Liver (tissue), 9 donors: Measurements from ENCODE around the gene CCDC182. TPM values are rescaled to one million over a fixed set of nuclear protein-coding genes. Genes with fewer than 3 reads are reported as not detected.

Experiments used
- DNase-seq: peaks from one replicate; pipeline ENCODE4 v3.0.0-alpha.2; 2017; ENCODE audit warnings: low spot score
- H3K27ac ChIP-seq, 2 donors: one replicate each; pipeline ENCODE4 v1.7.0; 2013; ENCODE audit warnings: inconsistent platforms in 2 of 2, low read length in 2 of 2, control low read depth in 1 of 2, low read depth in 1 of 2, mild to moderate bottlenecking in 1 of 2
- H3K27me3 ChIP-seq, 4 donors: one replicate each; pipeline versions ENCODE4 v1.6.1 to v1.7.0; 2013; ENCODE audit warnings: low read length in 3 of 4, inconsistent platforms in 1 of 4, mild to moderate bottlenecking in 1 of 4, moderate library complexity in 1 of 4; ENCODE audit not compliant: control insufficient read depth in 4 of 4, insufficient read depth in 4 of 4
- H3K36me3 ChIP-seq, 4 donors: one replicate each; pipeline versions ENCODE4 v1.6.1 to v1.7.0; 2013; ENCODE audit warnings: low read length in 3 of 4, mild to moderate bottlenecking in 3 of 4, low read depth in 1 of 4, moderate library complexity in 1 of 4; ENCODE audit not compliant: control insufficient read depth in 4 of 4, insufficient read depth in 3 of 4
- H3K4me1 ChIP-seq, 4 donors: one replicate each; pipeline versions ENCODE4 v1.6.1 to v1.7.0; 2013; ENCODE audit warnings: low read length in 3 of 4, mild to moderate bottlenecking in 3 of 4, moderate library complexity in 1 of 4; ENCODE audit not compliant: control insufficient read depth in 4 of 4, insufficient read depth in 4 of 4
- H3K4me3 ChIP-seq, 3 donors: one replicate each; pipeline versions ENCODE4 v1.6.1 to v1.7.0; 2013; ENCODE audit warnings: low read length in 3 of 3, control low read depth in 1 of 3, low read depth in 1 of 3, mild to moderate bottlenecking in 1 of 3
- H3K9ac ChIP-seq, 2 donors: one replicate each; pipeline ENCODE4 v1.7.0; 2013; ENCODE audit warnings: low read length in 2 of 2, mild to moderate bottlenecking in 2 of 2, moderate library complexity in 2 of 2, control low read depth in 1 of 2, low read depth in 1 of 2
- H3K9me3 ChIP-seq, 4 donors: one replicate each; pipeline versions ENCODE4 v1.6.1 to v1.7.0; 2013; ENCODE audit warnings: low read length in 3 of 4; ENCODE audit not compliant: control insufficient read depth in 4 of 4
- EGR1 ChIP-seq, 2 donors: IDR thresholded peaks; 2 replicates each; pipeline ENCODE4 v1.6.1; 2016 to 2018; ENCODE audit warnings: antibody characterized with exemption in 2 of 2, low read depth in 2 of 2
- FOXA1 ChIP-seq: IDR thresholded peaks from 2 replicates; pipeline ENCODE4 v1.6.1; 2016; ENCODE audit warnings: antibody characterized with exemption
- FOXA2 ChIP-seq: IDR thresholded peaks from 2 replicates; pipeline ENCODE4 v1.6.1; 2016; ENCODE audit warnings: antibody characterized with exemption
- GABPA ChIP-seq, 2 donors: IDR thresholded peaks in 1 of 2; conservative IDR thresholded peaks in 1 of 2; 2 replicates each; pipeline ENCODE4 v1.6.1; 2016; ENCODE audit warnings: antibody characterized with exemption in 2 of 2, mild to moderate bottlenecking in 1 of 2, moderate library complexity in 1 of 2
- HNF4A ChIP-seq, 2 donors: conservative IDR thresholded peaks; 2 replicates each; pipeline ENCODE4 v1.6.1; 2016; ENCODE audit warnings: antibody characterized with exemption in 2 of 2, mild to moderate bottlenecking in 2 of 2
- HNF4G ChIP-seq: IDR thresholded peaks from 2 replicates; pipeline ENCODE4 v1.6.1; 2016; ENCODE audit warnings: antibody characterized with exemption
- JUND ChIP-seq, 2 donors: IDR thresholded peaks; 2 replicates each; pipeline ENCODE4 v1.6.1; 2016; ENCODE audit warnings: antibody characterized with exemption in 2 of 2
- NR2F2 ChIP-seq: IDR thresholded peaks from 2 replicates; pipeline ENCODE4 v1.6.1; 2016; ENCODE audit warnings: antibody characterized with exemption
- RAD21 ChIP-seq, 2 donors: IDR thresholded peaks; 2 replicates each; pipeline ENCODE4 v1.6.1; 2016; ENCODE audit warnings: antibody characterized with exemption in 2 of 2, mild to moderate bottlenecking in 2 of 2
- RXRA ChIP-seq, 2 donors: IDR thresholded peaks; 2 replicates each; pipeline ENCODE4 v1.6.1; 2017 to 2018; ENCODE audit warnings: antibody characterized with exemption in 2 of 2, mild to moderate bottlenecking in 1 of 2
- SP1 ChIP-seq: IDR thresholded peaks from 2 replicates; pipeline ENCODE4 v1.6.1; 2018; ENCODE audit warnings: antibody characterized with exemption, mild to moderate bottlenecking
- TAF1 ChIP-seq: conservative IDR thresholded peaks from 2 replicates; pipeline ENCODE4 v1.6.1; 2016; ENCODE audit warnings: antibody characterized with exemption, mild to moderate bottlenecking
- YY1 ChIP-seq: IDR thresholded peaks from 2 replicates; pipeline ENCODE4 v1.6.1; 2016; ENCODE audit warnings: antibody characterized with exemption, mild to moderate bottlenecking
- WGBS: extraction: QIAGEN DNeasy Blood & Tissue Kit; methylation state at CpG from one replicate; pipeline ENCODE4 v1.1.7; 2013; 5-methylcytosine and 5-hydroxymethylcytosine counted together
- polyA plus RNA-seq, 2 donors: library from polyadenylated mRNA; stranded (reverse) in 1 of 2; unstranded in 1 of 2; fragments of 200-250 nt in 1 of 2; fragments of >200 nt in 1 of 2; fragmentation: Nextera tagmentation in 1 of 2; extraction: Ambion mirVana in 1 of 2; gene quantifications; one replicate each; pipeline versions ENCODE4 v1.2.1 to v1.2.3, GENCODE V29; 2013 to 2015
- total RNA-seq, 2 donors: library from RNA; depleted of rRNA; stranded (reverse); fragments of >200 nt; gene quantifications; one replicate each; pipeline ENCODE4 v1.2.3, GENCODE V29; 2014
- TF ChIP-seq, protein P1 (sequence below): IDR thresholded peaks from 2 replicates; pipeline ENCODE4 v1.6.1; 2016; ENCODE audit warnings: antibody characterized with exemption
- TF ChIP-seq, protein P2 (sequence below): IDR thresholded peaks from 2 replicates; pipeline ENCODE4 v1.6.1; 2016; ENCODE audit warnings: antibody characterized with exemption, mild to moderate bottlenecking
- TF ChIP-seq, protein P3 (sequence below): fragments of 150-350 bp; IDR thresholded peaks from 2 replicates; pipeline ENCODE4 v1.5.1; 2017; ENCODE audit warnings: improper control_type of control experiment, low read depth, low read length; ENCODE audit not compliant: missing input control
- TF ChIP-seq, protein P4 (sequence below): IDR thresholded peaks from 2 replicates; pipeline ENCODE4 v1.6.1; 2016; ENCODE audit warnings: antibody characterized with exemption
- TF ChIP-seq, protein P5 (sequence below): IDR thresholded peaks from 2 replicates; pipeline ENCODE4 v1.6.1; 2016; ENCODE audit warnings: antibody characterized with exemption
- donor health status: healthy.
- donor health status: healthy.
- donor health status: healthy.
- donor health status: healthy.
- donor health status: healthy.

Gene CCDC182
- total and polyA plus RNA-seq, 4 donors: not detected

DNA sequence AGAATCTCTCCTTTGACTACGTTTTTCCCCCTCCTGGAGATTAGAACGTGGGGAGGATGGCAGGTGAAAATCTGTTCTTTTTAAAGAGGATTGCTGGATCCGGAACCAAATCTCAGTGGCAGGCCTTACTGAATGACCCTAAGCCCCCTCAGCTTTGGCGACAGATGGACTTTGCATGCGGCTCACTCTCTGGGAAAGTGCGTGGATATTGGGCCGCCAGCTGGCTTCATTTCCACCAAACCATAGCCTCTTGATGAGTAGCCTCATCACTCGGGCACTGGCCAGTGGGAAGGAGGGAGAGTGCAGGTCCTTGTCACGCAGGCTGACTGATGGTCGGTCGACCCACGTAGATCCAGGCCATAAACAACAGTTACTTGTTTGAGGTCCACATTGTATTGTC lies 31.3 kb upstream of the CCDC182 start:
- WGBS: 91% methylated on average over 12 of the region's 12 CpGs
- H3K9ac ChIP-seq: no peak overlapping the region
- DNase-seq: no peak
- TF ChIP-seq TAF1: no peak
- no peaks in the 10 kb centered on the region for H3K9me3 ChIP-seq
- no peak overlapping the region for H3K27ac ChIP-seq
- H3K4me3 ChIP-seq: no peak overlapping the region
- no peaks in the 10 kb centered on the region for H3K4me1 ChIP-seq
- peaks cover 0 to 4% (median 0%) of the 10 kb centered on the region in 4 donors for H3K27me3 ChIP-seq
- no peaks in the 10 kb centered on the region for H3K36me3 ChIP-seq

DNA sequence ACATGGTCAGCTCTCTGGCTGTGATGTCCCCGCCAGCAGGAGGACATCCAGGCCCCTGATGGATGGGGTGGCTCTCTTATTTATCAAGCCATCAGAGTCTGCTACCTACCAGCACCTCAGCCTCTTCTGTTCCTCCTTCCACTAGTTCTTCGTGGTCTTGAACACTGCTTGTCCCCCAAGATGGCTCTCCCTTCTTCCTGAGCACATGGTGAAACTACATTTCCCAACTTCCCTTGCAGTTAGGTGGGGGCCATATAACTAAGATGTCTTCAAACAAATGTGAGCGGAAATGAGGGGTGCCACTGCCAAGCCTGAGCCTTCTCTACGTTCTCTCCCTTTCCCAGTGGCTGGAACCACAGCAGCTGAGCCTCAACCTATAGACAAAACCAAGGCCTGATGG lies 29.8 kb upstream of the CCDC182 start:
- no peak overlapping the region for H3K4me3 ChIP-seq
- no peak overlapping the region for H3K9ac ChIP-seq
- H3K27ac ChIP-seq: no peak overlapping the region
- H3K9me3 ChIP-seq: no peaks in the 10 kb centered on the region
- TF ChIP-seq HNF4G (no peak), FOXA1 (no peak), RAD21 (IDR thresholded peaks at IDR 0.05) (no peak), EGR1 (IDR thresholded peaks at IDR 0.05; ENCODE audit: low read depth in 2 of 2) (no peak), JUND (IDR thresholded peaks at IDR 0.05) (no peak), FOXA2 (no peak), RXRA (IDR thresholded peaks at IDR 0.05) (no peak), TAF1 (no peak), YY1 (no peak), HNF4A (conservative IDR thresholded peaks at IDR 0.05) (no peak), SP1 (no peak), GABPA (IDR thresholded peaks at IDR 0.05 in 1 of 2, conservative IDR thresholded peaks at IDR 0.05 in 1 of 2) (no peak), NR2F2 (no peak)
- TF ChIP-seq, protein P1, sequence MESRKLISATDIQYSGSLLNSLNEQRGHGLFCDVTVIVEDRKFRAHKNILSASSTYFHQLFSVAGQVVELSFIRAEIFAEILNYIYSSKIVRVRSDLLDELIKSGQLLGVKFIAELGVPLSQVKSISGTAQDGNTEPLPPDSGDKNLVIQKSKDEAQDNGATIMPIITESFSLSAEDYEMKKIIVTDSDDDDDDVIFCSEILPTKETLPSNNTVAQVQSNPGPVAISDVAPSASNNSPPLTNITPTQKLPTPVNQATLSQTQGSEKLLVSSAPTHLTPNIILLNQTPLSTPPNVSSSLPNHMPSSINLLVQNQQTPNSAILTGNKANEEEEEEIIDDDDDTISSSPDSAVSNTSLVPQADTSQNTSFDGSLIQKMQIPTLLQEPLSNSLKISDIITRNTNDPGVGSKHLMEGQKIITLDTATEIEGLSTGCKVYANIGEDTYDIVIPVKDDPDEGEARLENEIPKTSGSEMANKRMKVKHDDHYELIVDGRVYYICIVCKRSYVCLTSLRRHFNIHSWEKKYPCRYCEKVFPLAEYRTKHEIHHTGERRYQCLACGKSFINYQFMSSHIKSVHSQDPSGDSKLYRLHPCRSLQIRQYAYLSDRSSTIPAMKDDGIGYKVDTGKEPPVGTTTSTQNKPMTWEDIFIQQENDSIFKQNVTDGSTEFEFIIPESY: no peak
- TF ChIP-seq, protein P2, sequence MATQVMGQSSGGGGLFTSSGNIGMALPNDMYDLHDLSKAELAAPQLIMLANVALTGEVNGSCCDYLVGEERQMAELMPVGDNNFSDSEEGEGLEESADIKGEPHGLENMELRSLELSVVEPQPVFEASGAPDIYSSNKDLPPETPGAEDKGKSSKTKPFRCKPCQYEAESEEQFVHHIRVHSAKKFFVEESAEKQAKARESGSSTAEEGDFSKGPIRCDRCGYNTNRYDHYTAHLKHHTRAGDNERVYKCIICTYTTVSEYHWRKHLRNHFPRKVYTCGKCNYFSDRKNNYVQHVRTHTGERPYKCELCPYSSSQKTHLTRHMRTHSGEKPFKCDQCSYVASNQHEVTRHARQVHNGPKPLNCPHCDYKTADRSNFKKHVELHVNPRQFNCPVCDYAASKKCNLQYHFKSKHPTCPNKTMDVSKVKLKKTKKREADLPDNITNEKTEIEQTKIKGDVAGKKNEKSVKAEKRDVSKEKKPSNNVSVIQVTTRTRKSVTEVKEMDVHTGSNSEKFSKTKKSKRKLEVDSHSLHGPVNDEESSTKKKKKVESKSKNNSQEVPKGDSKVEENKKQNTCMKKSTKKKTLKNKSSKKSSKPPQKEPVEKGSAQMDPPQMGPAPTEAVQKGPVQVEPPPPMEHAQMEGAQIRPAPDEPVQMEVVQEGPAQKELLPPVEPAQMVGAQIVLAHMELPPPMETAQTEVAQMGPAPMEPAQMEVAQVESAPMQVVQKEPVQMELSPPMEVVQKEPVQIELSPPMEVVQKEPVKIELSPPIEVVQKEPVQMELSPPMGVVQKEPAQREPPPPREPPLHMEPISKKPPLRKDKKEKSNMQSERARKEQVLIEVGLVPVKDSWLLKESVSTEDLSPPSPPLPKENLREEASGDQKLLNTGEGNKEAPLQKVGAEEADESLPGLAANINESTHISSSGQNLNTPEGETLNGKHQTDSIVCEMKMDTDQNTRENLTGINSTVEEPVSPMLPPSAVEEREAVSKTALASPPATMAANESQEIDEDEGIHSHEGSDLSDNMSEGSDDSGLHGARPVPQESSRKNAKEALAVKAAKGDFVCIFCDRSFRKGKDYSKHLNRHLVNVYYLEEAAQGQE: no peak
- TF ChIP-seq, protein P3, sequence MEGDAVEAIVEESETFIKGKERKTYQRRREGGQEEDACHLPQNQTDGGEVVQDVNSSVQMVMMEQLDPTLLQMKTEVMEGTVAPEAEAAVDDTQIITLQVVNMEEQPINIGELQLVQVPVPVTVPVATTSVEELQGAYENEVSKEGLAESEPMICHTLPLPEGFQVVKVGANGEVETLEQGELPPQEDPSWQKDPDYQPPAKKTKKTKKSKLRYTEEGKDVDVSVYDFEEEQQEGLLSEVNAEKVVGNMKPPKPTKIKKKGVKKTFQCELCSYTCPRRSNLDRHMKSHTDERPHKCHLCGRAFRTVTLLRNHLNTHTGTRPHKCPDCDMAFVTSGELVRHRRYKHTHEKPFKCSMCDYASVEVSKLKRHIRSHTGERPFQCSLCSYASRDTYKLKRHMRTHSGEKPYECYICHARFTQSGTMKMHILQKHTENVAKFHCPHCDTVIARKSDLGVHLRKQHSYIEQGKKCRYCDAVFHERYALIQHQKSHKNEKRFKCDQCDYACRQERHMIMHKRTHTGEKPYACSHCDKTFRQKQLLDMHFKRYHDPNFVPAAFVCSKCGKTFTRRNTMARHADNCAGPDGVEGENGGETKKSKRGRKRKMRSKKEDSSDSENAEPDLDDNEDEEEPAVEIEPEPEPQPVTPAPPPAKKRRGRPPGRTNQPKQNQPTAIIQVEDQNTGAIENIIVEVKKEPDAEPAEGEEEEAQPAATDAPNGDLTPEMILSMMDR: no peak
- TF ChIP-seq, protein P4, sequence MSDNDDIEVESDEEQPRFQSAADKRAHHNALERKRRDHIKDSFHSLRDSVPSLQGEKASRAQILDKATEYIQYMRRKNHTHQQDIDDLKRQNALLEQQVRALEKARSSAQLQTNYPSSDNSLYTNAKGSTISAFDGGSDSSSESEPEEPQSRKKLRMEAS: no peak
- TF ChIP-seq, protein P5, sequence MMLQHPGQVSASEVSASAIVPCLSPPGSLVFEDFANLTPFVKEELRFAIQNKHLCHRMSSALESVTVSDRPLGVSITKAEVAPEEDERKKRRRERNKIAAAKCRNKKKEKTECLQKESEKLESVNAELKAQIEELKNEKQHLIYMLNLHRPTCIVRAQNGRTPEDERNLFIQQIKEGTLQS: no peak
- no peaks in the 10 kb centered on the region for H3K4me1 ChIP-seq
- 88% methylated on average over 4 of the region's 4 CpGs for WGBS
- peaks cover 0 to 4% (median 0%) of the 10 kb centered on the region in 4 donors for H3K27me3 ChIP-seq
- DNase-seq: no peak
- no peaks in the 10 kb centered on the region for H3K36me3 ChIP-seq
